Lung (tissue), 12 donors: ENCODE measurements around the gene ATF3. TPM values are rescaled to one million over a fixed set of nuclear protein-coding genes. Genes with fewer than 3 reads are reported as not detected.

Source experiments
- ATAC-seq: fragments of 200-7000 bp; cut with Tn5 transposase; one replicate; pipeline ENCODE4 v1.9.1; 2020; ENCODE audit warnings: moderate number of reproducible peaks; ENCODE audit not compliant: insufficient read depth, low FRiP score
- DNase-seq, 3 donors: peaks; one replicate each; pipeline ENCODE4 v3.0.0-alpha.2; 2013 to 2017
- H3K27ac ChIP-seq, 2 donors: one replicate each; pipeline ENCODE4 v1.5.1; 2013; ENCODE audit warnings: mild to moderate bottlenecking in 2 of 2, moderate library complexity in 2 of 2, control low read depth in 1 of 2, inconsistent platforms in 1 of 2, low read depth in 1 of 2, low read length in 1 of 2
- H3K27me3 ChIP-seq, 3 donors: one replicate each; pipeline ENCODE4 v1.5.1; 2013; ENCODE audit warnings: low read length in 2 of 3; ENCODE audit not compliant: control insufficient read depth in 3 of 3, insufficient read depth in 3 of 3
- H3K36me3 ChIP-seq, 4 donors: one replicate each; pipeline ENCODE4 v1.5.1; 2013; ENCODE audit warnings: low read length in 4 of 4, mild to moderate bottlenecking in 1 of 4, moderate library complexity in 1 of 4; ENCODE audit not compliant: control insufficient read depth in 4 of 4, insufficient read depth in 4 of 4
- H3K4me1 ChIP-seq, 5 donors: one replicate each; pipeline ENCODE4 v1.5.1; 2013; ENCODE audit warnings: low read length in 5 of 5, mild to moderate bottlenecking in 2 of 5, moderate library complexity in 1 of 5; ENCODE audit not compliant: control insufficient read depth in 5 of 5, insufficient read depth in 5 of 5
- H3K4me3 ChIP-seq: one replicate; pipeline ENCODE4 v1.5.1; 2013; ENCODE audit warnings: mild to moderate bottlenecking, control low read depth, moderate library complexity
- H3K9ac ChIP-seq, 2 donors: one replicate each; pipeline ENCODE4 v1.5.1; 2013; ENCODE audit warnings: low read length in 2 of 2, control low read depth in 1 of 2; ENCODE audit not compliant: insufficient read depth in 1 of 2
- H3K9me3 ChIP-seq, 4 donors: one replicate each; pipeline ENCODE4 v1.5.1; 2013; ENCODE audit warnings: low read length in 3 of 4, mild to moderate bottlenecking in 1 of 4, moderate library complexity in 1 of 4; ENCODE audit not compliant: control insufficient read depth in 4 of 4, insufficient read depth in 3 of 4
- WGBS, 2 donors: extraction: QIAGEN DNeasy Blood & Tissue Kit; methylation state at CpG; one replicate each; pipeline ENCODE4 v1.1.7; 2013; 5-methylcytosine and 5-hydroxymethylcytosine counted together
- polyA plus RNA-seq, 2 donors: library from polyadenylated mRNA; stranded (reverse); fragments of 200-250 nt; gene quantifications; one replicate each; pipeline ENCODE4 v1.2.1, GENCODE V29; 2013
- total RNA-seq, 2 donors: library from RNA; depleted of rRNA in 1 of 2; stranded (reverse); fragments of >200 nt in 1 of 2; gene quantifications; one replicate each; pipeline ENCODE4 v1.2.1, GENCODE V29; 2014 to 2021
- TF ChIP-seq, protein P1 (sequence below): IDR thresholded peaks from 2 replicates; pipeline ENCODE4 v1.5.1; 2012; ENCODE audit warnings: mild to moderate bottlenecking; ENCODE audit errors: control extremely low read depth, extremely low read depth
- donor health status: control.
- donor health status: control.
- donor health status: Bipolar disorder and iron deficiency.
- donor health status: healthy.
- donor health status: DM: yes; HTN: yes; CAD: no.

The ATF3 gene
- total and polyA plus RNA-seq, 4 donors, result 15.9 to 44.1 (median 24.4) TPM

DNA sequence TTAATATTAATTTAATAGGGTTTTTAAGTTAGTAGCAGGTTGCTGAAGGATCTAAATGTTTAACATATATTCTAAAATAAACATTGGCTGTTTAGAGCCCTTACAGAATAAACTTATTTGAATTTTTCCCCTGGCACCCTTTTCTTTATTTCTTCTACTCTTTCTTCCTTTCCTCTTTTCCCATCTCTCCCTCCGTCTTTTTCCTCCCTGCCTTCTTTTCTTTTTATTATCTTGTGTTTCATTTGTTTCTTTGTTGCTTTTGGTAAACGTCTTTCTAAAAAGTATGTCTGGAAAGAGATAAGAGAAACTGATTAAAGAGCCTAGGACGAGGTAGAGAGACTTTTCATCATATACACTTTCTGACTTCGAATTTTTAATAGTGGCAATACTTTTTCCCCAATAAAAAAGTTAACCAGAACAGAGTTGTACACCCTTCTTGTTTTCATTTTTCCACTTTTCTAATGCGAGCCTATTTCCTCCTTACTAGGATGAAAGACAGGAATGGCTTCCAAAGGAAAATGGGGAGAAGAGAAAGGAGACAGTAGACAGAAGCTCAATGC is 39.5 kb upstream of the ATF3 start:
- H3K27ac ChIP-seq, result no peak overlapping the region
- no peak overlapping the region for H3K4me3 ChIP-seq
- H3K9me3 ChIP-seq, result no peaks in the 10 kb centered on the region
- H3K4me1 ChIP-seq, result peaks cover 0 to 8% (median 4%) of the 10 kb centered on the region in 5 donors
- WGBS, 2 donors, result 82 to 89% methylated on average over 5 of the region's 5 CpGs
- ATAC-seq (no peak), DNase-seq (no peak)
- H3K36me3 ChIP-seq, result no peaks in the 10 kb centered on the region
- no peak overlapping the region for H3K9ac ChIP-seq
- TF ChIP-seq, protein P1, sequence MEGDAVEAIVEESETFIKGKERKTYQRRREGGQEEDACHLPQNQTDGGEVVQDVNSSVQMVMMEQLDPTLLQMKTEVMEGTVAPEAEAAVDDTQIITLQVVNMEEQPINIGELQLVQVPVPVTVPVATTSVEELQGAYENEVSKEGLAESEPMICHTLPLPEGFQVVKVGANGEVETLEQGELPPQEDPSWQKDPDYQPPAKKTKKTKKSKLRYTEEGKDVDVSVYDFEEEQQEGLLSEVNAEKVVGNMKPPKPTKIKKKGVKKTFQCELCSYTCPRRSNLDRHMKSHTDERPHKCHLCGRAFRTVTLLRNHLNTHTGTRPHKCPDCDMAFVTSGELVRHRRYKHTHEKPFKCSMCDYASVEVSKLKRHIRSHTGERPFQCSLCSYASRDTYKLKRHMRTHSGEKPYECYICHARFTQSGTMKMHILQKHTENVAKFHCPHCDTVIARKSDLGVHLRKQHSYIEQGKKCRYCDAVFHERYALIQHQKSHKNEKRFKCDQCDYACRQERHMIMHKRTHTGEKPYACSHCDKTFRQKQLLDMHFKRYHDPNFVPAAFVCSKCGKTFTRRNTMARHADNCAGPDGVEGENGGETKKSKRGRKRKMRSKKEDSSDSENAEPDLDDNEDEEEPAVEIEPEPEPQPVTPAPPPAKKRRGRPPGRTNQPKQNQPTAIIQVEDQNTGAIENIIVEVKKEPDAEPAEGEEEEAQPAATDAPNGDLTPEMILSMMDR, result no peak
- peaks cover 0 to 3% (median 0%) of the 10 kb centered on the region in 3 donors for H3K27me3 ChIP-seq

DNA sequence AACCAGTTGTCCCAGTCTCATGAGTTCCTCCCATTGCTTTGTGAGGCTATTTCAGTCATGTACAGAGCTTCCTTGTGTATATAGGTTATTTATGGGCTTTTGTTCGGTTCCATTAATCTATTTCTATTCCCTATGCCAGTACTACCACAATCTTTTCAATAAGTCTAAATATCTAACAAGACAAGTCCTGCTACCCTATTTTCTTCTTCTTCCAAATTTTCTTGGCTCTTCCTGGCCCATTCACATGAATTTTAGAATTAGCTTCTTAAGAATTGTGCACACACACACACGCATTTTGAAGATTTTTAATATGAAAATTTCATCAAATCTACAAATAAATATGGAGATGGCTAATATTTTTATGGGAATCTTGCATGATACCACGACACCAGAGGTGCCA is 33.8 kb upstream of the ATF3 start:
- TF ChIP-seq, protein P1, result no peak
- DNase-seq (no peak), ATAC-seq (no peak)
- H3K27ac ChIP-seq, result no peak overlapping the region
- H3K9me3 ChIP-seq, result no peaks in the 10 kb centered on the region
- no peaks in the 10 kb centered on the region for H3K4me1 ChIP-seq
- H3K36me3 ChIP-seq, result no peaks in the 10 kb centered on the region
- H3K4me3 ChIP-seq, result no peak overlapping the region
- no peak overlapping the region for H3K9ac ChIP-seq
- H3K27me3 ChIP-seq, result peaks cover 0 to 8% (median 0%) of the 10 kb centered on the region in 3 donors
- 98 to 99% methylated on average over 3 of the region's 3 CpGs for WGBS, 2 donors

DNA sequence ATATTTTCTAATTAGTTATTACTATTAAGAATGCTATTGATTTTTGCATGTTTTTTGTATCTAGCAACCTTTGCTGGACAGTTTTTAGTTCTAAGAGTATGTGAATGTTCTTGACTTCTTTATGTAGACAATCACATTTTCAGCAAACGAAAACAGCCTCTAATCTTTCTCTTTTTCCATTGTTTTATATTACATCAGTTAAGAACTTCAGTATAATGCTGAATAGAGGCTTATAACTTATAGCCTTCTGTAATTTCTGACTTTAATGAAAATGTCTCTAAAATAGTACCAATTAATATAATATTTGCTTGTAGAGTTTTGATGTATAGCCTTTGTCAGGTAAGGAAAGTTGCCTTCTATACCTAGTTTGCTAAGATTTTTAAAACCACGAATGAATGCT is 33.2 kb upstream of the ATF3 start:
- no peaks in the 10 kb centered on the region for H3K36me3 ChIP-seq
- H3K9me3 ChIP-seq, result no peaks in the 10 kb centered on the region
- no peak overlapping the region for H3K27ac ChIP-seq
- DNase-seq (no peak), ATAC-seq (no peak)
- no peaks in the 10 kb centered on the region for H3K4me1 ChIP-seq
- no peak overlapping the region for H3K4me3 ChIP-seq
- WGBS, 2 donors, result 94 to 95% methylated on average over 2 of the region's 2 CpGs
- TF ChIP-seq, protein P1, result no peak
- H3K27me3 ChIP-seq, result peaks cover 0 to 8% (median 0%) of the 10 kb centered on the region in 3 donors
- no peak overlapping the region for H3K9ac ChIP-seq

DNA sequence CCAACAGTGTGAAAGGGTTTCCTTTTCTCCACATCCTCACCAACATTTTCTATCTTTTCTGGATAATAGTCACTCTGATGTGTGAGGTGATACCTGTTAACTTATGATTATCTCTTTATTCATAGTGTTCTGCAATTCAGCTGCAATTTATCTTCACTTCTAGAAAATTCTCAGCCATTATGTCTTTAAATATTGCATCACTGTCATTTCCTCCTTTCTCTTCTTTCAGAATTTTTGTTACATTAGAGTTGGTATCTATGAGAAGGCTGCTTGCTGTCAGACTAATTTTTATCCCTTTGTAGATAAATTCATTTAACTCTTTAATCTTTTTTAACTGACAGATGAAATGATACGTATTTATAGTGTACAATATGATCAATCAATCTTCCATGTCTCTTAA is 30.5 kb upstream of the ATF3 start:
- Histone ChIP-seq H3K4me3 (no peak overlapping the region), H3K36me3 (no peaks in the 10 kb centered on the region), H3K9ac (no peak overlapping the region), H3K4me1 (no peaks in the 10 kb centered on the region), H3K27ac (no peak overlapping the region), H3K9me3 (no peaks in the 10 kb centered on the region), H3K27me3 (peaks cover 0 to 8% (median 0%) of the 10 kb centered on the region in 3 donors)
- DNase-seq (no peak), ATAC-seq (no peak)
- TF ChIP-seq, protein P1, result no peak
- 90 to 97% methylated on average over 1 of the region's 1 CpG for WGBS, 2 donors
